H9 (cell line): ENCODE results near the gene KCNA2. TPM values are rescaled to one million over a fixed set of nuclear protein-coding genes. Genes with fewer than 3 reads are reported as not detected.

ENCODE experiments used
- DNase-seq: peaks from one replicate; pipeline ENCODE4 v3.0.0-alpha.2; 2017
- H2AFZ ChIP-seq: one replicate; pipeline ENCODE4 v1.6.1; 2013; ENCODE audit warnings: mild to moderate bottlenecking, low read length, control low read depth, moderate library complexity
- H2AK5ac ChIP-seq: 2 replicates; pipeline ENCODE4 v1.6.1; 2013; ENCODE audit warnings: low read length, control low read depth, mixed read lengths; ENCODE audit not compliant: insufficient read length
- H2BK120ac ChIP-seq: one replicate; pipeline ENCODE4 v1.6.1; 2013; ENCODE audit warnings: low read depth, mild to moderate bottlenecking, low read length, control low read depth, inconsistent platforms; ENCODE audit not compliant: poor library complexity, severe bottlenecking
- H2BK12ac ChIP-seq: 2 replicates; pipeline ENCODE4 v1.6.1; 2013; ENCODE audit warnings: low read length, control low read depth, mixed read lengths, low read depth; ENCODE audit not compliant: insufficient read length
- H2BK15ac ChIP-seq: 2 replicates; pipeline ENCODE4 v1.6.1; 2013; ENCODE audit warnings: low read depth, low read length, control low read depth
- H2BK20ac ChIP-seq: one replicate; pipeline ENCODE4 v1.6.1; 2013; ENCODE audit warnings: low read depth, mild to moderate bottlenecking, low read length, control low read depth, inconsistent platforms; ENCODE audit not compliant: poor library complexity, severe bottlenecking
- H2BK5ac ChIP-seq: 2 replicates; pipeline ENCODE4 v1.6.1; 2013; ENCODE audit warnings: low read length, control low read depth, mixed read lengths; ENCODE audit not compliant: insufficient read length
- H3K14ac ChIP-seq: 2 replicates; pipeline ENCODE4 v1.6.1; 2013; ENCODE audit warnings: low read length, control low read depth; ENCODE audit not compliant: insufficient read depth
- H3K18ac ChIP-seq: 2 replicates; pipeline ENCODE4 v1.6.1; 2013; ENCODE audit warnings: low read depth, mild to moderate bottlenecking, mixed read lengths, low read length, control low read depth; ENCODE audit not compliant: insufficient read length
- H3K23ac ChIP-seq: 2 replicates; pipeline ENCODE4 v1.6.1; 2013; ENCODE audit warnings: low read length, control low read depth, mixed read lengths, low read depth; ENCODE audit not compliant: insufficient read length
- H3K23me2 ChIP-seq: 2 replicates; pipeline ENCODE4 v1.6.1; 2013; ENCODE audit warnings: low read depth, mild to moderate bottlenecking, mixed read lengths, low read length, control low read depth; ENCODE audit not compliant: insufficient read length, poor library complexity, severe bottlenecking
- H3K27ac ChIP-seq: 2 replicates; pipeline ENCODE4 v1.5.1; 2013; ENCODE audit warnings: low read length, control low read depth, mixed read lengths, low read depth; ENCODE audit not compliant: insufficient read length
- H3K27me3 ChIP-seq: 2 replicates; pipeline ENCODE4 v1.6.1; 2013; ENCODE audit warnings: low read length, control low read depth, inconsistent platforms; ENCODE audit not compliant: insufficient read depth
- H3K4ac ChIP-seq: 2 replicates; pipeline ENCODE4 v1.6.1; 2013; ENCODE audit warnings: low read depth, mild to moderate bottlenecking, control low read depth, inconsistent platforms, low read length, moderate library complexity
- H3K4me1 ChIP-seq: 2 replicates; pipeline ENCODE4 v1.6.1; 2013; ENCODE audit warnings: low read length, control low read depth, inconsistent platforms; ENCODE audit not compliant: insufficient read depth
- H3K4me2 ChIP-seq: 2 replicates; pipeline ENCODE4 v1.6.1; 2013; ENCODE audit warnings: low read length, control low read depth, mixed read lengths; ENCODE audit not compliant: insufficient read length, insufficient read depth
- H3K56ac ChIP-seq: 2 replicates; pipeline ENCODE4 v1.6.1; 2013; ENCODE audit warnings: low read depth, mild to moderate bottlenecking, mixed read lengths, low read length, control low read depth; ENCODE audit not compliant: insufficient read length
- H3K79me1 ChIP-seq: 2 replicates; pipeline ENCODE4 v1.6.1; 2013; ENCODE audit warnings: low read depth, mild to moderate bottlenecking, moderate library complexity, low read length, control low read depth, inconsistent platforms; ENCODE audit not compliant: insufficient read depth, poor library complexity, severe bottlenecking
- H3K79me2 ChIP-seq: 2 replicates; pipeline ENCODE4 v1.6.1; 2013; ENCODE audit warnings: low read length, control low read depth, inconsistent platforms; ENCODE audit not compliant: insufficient read depth
- H3K9ac ChIP-seq: 2 replicates; pipeline ENCODE4 v1.6.1; 2013; ENCODE audit warnings: low read length, control low read depth, mixed read lengths; ENCODE audit not compliant: insufficient read length; ENCODE audit errors: extremely low read depth
- H3K9me3 ChIP-seq: one replicate; pipeline ENCODE4 v1.6.1; 2013; ENCODE audit warnings: low read depth, low read length, inconsistent platforms; ENCODE audit not compliant: control insufficient read depth
- H3T11ph ChIP-seq: one replicate; pipeline ENCODE4 v1.6.1; 2013; ENCODE audit warnings: mild to moderate bottlenecking, low read length, control low read depth, inconsistent platforms
- H4K20me1 ChIP-seq: one replicate; pipeline ENCODE4 v1.6.1; 2013; ENCODE audit not compliant: control insufficient read depth, insufficient read length, insufficient read depth
- H4K5ac ChIP-seq: 2 replicates; pipeline ENCODE4 v1.6.1; 2013; ENCODE audit warnings: low read depth, mild to moderate bottlenecking, mixed read lengths, low read length, control low read depth; ENCODE audit not compliant: insufficient read length
- H4K8ac ChIP-seq: replicated peaks from 2 replicates; pipeline ENCODE4 v1.6.1; 2013; ENCODE audit warnings: low read length, control low read depth, mixed read lengths, low read depth; ENCODE audit not compliant: insufficient read length
- H4K91ac ChIP-seq: 2 replicates; pipeline ENCODE4 v1.6.1; 2013; ENCODE audit warnings: low read depth, mild to moderate bottlenecking, moderate library complexity, mixed read lengths, low read length, control low read depth; ENCODE audit not compliant: insufficient read length
- H3K27ac Mint-ChIP-seq, 3 experiments: 2 replicates in 2 of 3; 3 replicates in 1 of 3; pipeline ENCODE4 v1.8.0; 2020 to 2021; ENCODE audit warnings: mixed read lengths in 3 of 3, mild to moderate bottlenecking in 1 of 3, moderate library complexity in 1 of 3
- H3K27me3 Mint-ChIP-seq: 2 replicates; pipeline ENCODE4 v1.8.0; 2021; ENCODE audit warnings: low read depth, mild to moderate bottlenecking, moderate library complexity, mixed read lengths
- H3K36me3 Mint-ChIP-seq, 3 experiments: 2 replicates in 2 of 3; 3 replicates in 1 of 3; pipeline ENCODE4 v1.8.0; 2020 to 2021; ENCODE audit warnings: low read depth in 3 of 3, mixed read lengths in 3 of 3; ENCODE audit not compliant: insufficient read depth in 1 of 3
- H3K4me1 Mint-ChIP-seq, 2 experiments: 2 replicates each; pipeline ENCODE4 v1.8.0; 2020; ENCODE audit warnings: mixed read lengths in 2 of 2
- H3K4me3 Mint-ChIP-seq, 2 experiments: 2 replicates in 1 of 2; 3 replicates in 1 of 2; pipeline ENCODE4 v1.8.0; 2020 to 2021; ENCODE audit warnings: mild to moderate bottlenecking in 2 of 2, mixed read lengths in 2 of 2, moderate library complexity in 1 of 2
- H3K9me3 Mint-ChIP-seq, 2 experiments: 2 replicates in 1 of 2; 3 replicates in 1 of 2; pipeline ENCODE4 v1.8.0; 2020; ENCODE audit warnings: mild to moderate bottlenecking in 2 of 2, mixed read lengths in 2 of 2, moderate library complexity in 1 of 2
- WGBS: extraction: QIAGEN DNeasy Blood & Tissue Kit; methylation state at CpG from one replicate; pipeline ENCODE4 v1.1.7; 2013; ENCODE audit warnings: missing lambda C conversion rate, low lambda C conversion rate, mixed read lengths; ENCODE audit not compliant: insufficient read length; ENCODE audit errors: extremely low coverage; 5-methylcytosine and 5-hydroxymethylcytosine counted together
- total RNA-seq: library from RNA; stranded (reverse); gene quantifications from 2 replicates; pipeline ENCODE4 v1.2.1, GENCODE V29; 2021
- TF ChIP-seq, protein P1 (sequence below): fragments of 200-600 bp; sonication (generic); conservative IDR thresholded peaks from 3 replicates; pipeline ENCODE4 v1.8.0; 2021; ENCODE audit warnings: antibody characterized with exemption, mild to moderate bottlenecking

Gene KCNA2
- total RNA-seq, 1 experiment from 2014 or later = 0.33 TPM

GRCh38 chr1:110544753-110545152, 61.4 kb downstream of the KCNA2 start:
- Mint-ChIP-seq H3K36me3 (no peaks in the 10 kb centered on the region), H3K4me3 (no peak overlapping the region), H3K27ac (no peak overlapping the region), H3K27me3 (peaks cover 58% of the 10 kb centered on the region), H3K4me1 (peaks cover 2% of the 10 kb centered on the region in 2 experiments; a peak in 1 of 4 replicates), H3K9me3 (no peaks in the 10 kb centered on the region)
- Histone ChIP-seq H2AK5ac (no peak overlapping the region), H2BK20ac (no peak overlapping the region), H2AFZ (no peak overlapping the region), H3T11ph (no peak overlapping the region), H2BK15ac (no peak overlapping the region), H3K9ac (no peak overlapping the region), H3K14ac (no peak overlapping the region), H3K18ac (no peak overlapping the region), H4K91ac (no peak overlapping the region), H3K4ac (no peak overlapping the region), H3K23me2 (no peaks in the 10 kb centered on the region), H2BK12ac (no peak overlapping the region), H2BK5ac (no peak overlapping the region), H3K79me1 (no peaks in the 10 kb centered on the region), H3K4me1 (no peaks in the 10 kb centered on the region), H3K27me3 (no peaks in the 10 kb centered on the region), H3K9me3 (no peaks in the 10 kb centered on the region), H4K8ac (no peak overlapping the region), H2BK120ac (no peak overlapping the region), H4K20me1 (no peaks in the 10 kb centered on the region), H3K27ac (no peak overlapping the region), H3K56ac (no peak overlapping the region), H3K23ac (no peak overlapping the region), H3K4me2 (no peak overlapping the region), H4K5ac (no peak overlapping the region), H3K79me2 (no peaks in the 10 kb centered on the region)
- no CpG with 5 or more reads among the region's 3 CpGs for WGBS
- no peak for DNase-seq
- TF ChIP-seq, protein P1, sequence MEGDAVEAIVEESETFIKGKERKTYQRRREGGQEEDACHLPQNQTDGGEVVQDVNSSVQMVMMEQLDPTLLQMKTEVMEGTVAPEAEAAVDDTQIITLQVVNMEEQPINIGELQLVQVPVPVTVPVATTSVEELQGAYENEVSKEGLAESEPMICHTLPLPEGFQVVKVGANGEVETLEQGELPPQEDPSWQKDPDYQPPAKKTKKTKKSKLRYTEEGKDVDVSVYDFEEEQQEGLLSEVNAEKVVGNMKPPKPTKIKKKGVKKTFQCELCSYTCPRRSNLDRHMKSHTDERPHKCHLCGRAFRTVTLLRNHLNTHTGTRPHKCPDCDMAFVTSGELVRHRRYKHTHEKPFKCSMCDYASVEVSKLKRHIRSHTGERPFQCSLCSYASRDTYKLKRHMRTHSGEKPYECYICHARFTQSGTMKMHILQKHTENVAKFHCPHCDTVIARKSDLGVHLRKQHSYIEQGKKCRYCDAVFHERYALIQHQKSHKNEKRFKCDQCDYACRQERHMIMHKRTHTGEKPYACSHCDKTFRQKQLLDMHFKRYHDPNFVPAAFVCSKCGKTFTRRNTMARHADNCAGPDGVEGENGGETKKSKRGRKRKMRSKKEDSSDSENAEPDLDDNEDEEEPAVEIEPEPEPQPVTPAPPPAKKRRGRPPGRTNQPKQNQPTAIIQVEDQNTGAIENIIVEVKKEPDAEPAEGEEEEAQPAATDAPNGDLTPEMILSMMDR = no peak

Other genes with a start within 250 kb of the KCNA2 start
- gene SLC16A4, start 215.3 kb downstream of the KCNA2 start, total RNA-seq = 0.17 TPM in 1 of 2 replicates, not detected in the other
- 108 and 111 TPM in 2 replicates for gene LAMTOR5, start 198.7 kb downstream of the KCNA2 start, total RNA-seq
- gene PROK1, start 155.2 kb downstream of the KCNA2 start, total RNA-seq = not detected in 2 replicates
- not detected in 2 replicates for gene KCNA10, start 87.2 kb downstream of the KCNA2 start, total RNA-seq
- 0.68 and 0.92 TPM in 2 replicates for gene KCNA3, start 68.6 kb upstream of the KCNA2 start, total RNA-seq